GM19240 (cell line): ENCODE results near the gene CRYAA.
"Not testable (repeated sequence)": the region's sequence is repeated elsewhere in the genome, so short reads cannot be mapped to it uniquely, and the experiment has no call there.

Source experiments
- DNase-seq: peaks from one replicate; pipeline ENCODE4 v3.0.0; 2011; ENCODE audit warnings: low spot score; ENCODE audit not compliant: insufficient read length

Gene CRYAA

GRCh38 chr21:43168708-43169107 is at the start of gene CRYAA:
TSS of gene CRYAA (plus strand) at chr21:43169008. CDS start at chr21:43169100, 92 bp downstream.
- DNase-seq, result not testable (repeated sequence)

- not testable (repeated sequence) for DNase-seq
These were observed 38.7 kb upstream of the CRYAA start for GRCh38 chr21:43130094-43130493.

- not testable (repeated sequence) for DNase-seq
These were observed 34.3 kb upstream of the CRYAA start for GRCh38 chr21:43134520-43134919.

- not testable (repeated sequence) for DNase-seq
These were observed 29.9 kb upstream of the CRYAA start for GRCh38 chr21:43138944-43139343.

- DNase-seq, result not testable (repeated sequence)
These were observed 27.4 kb upstream of the CRYAA start for GRCh38 chr21:43141407-43141806.

- DNase-seq, result not testable (repeated sequence)
These were observed 22.2 kb upstream of the CRYAA start for GRCh38 chr21:43146637-43147036.

- not testable (repeated sequence) for DNase-seq
These were observed 20.8 kb upstream of the CRYAA start for GRCh38 chr21:43147999-43148398.

GRCh38 chr21:43149344-43149743 is 19.5 kb upstream of the CRYAA start:
- DNase-seq, result not testable (repeated sequence)

- DNase-seq, result not testable (repeated sequence)
These were observed 15.2 kb upstream of the CRYAA start for GRCh38 chr21:43153601-43154000.

- not testable (repeated sequence) for DNase-seq
These were observed 9.3 kb upstream of the CRYAA start for GRCh38 chr21:43159279-43160175.

GRCh38 chr21:43161826-43162707 is 6.7 kb upstream of the CRYAA start:
- DNase-seq, result not testable (repeated sequence)

- not testable (repeated sequence) for DNase-seq
These were observed 6.1 kb upstream of the CRYAA start for GRCh38 chr21:43162708-43163205.

- DNase-seq, result not testable (repeated sequence)
These were observed 4.0 kb upstream of the CRYAA start for GRCh38 chr21:43164823-43165222.

- not testable (repeated sequence) for DNase-seq
These were observed 3.1 kb upstream of the CRYAA start for GRCh38 chr21:43165734-43166133.

- not testable (repeated sequence) for DNase-seq
These were observed 550 bp downstream of the CRYAA start for GRCh38 chr21:43169230-43169886.

GRCh38 chr21:43169891-43170290 is 1.1 kb downstream of the CRYAA start:
- DNase-seq, result not testable (repeated sequence)

GRCh38 chr21:43172812-43173211 is 4.0 kb downstream of the CRYAA start:
- DNase-seq, result not testable (repeated sequence)

- DNase-seq, result not testable (repeated sequence)
These were observed 4.6 kb downstream of the CRYAA start for GRCh38 chr21:43173438-43173837.

- not testable (repeated sequence) for DNase-seq
These were observed 5.1 kb downstream of the CRYAA start for GRCh38 chr21:43173930-43174329.

- not testable (repeated sequence) for DNase-seq
These were observed 6.2 kb downstream of the CRYAA start for GRCh38 chr21:43174998-43175397.

- not testable (repeated sequence) for DNase-seq
These were observed 7.8 kb downstream of the CRYAA start for GRCh38 chr21:43176621-43177020.
